Measurements from ENCODE around the gene DIAPH1.

Gene DIAPH1

GRCh38 chr5:141641634-141642267, 23.0 kb upstream of the DIAPH1 start:
- POLR2A ChIA-PET (ENCODE audit: low non-redundant PET), result interaction anchor here (0.7 kb wide), 1 partner anchor 9 kb away, joined by 3 read pairs; the partner anchor contains the start of gene FCHSD1

GRCh38 chr5:141640698-141641097, 21.9 kb upstream of the DIAPH1 start:
- ChIA-PET CTCF (interaction anchor here (0.6 to 2.1 kb wide), 3 partner anchors 9 to 48 kb away, joined by 3 to 7 read pairs (median 6); partner anchors contain the start of gene DIAPH1), POLR2A (ENCODE audit: low non-redundant PET) (no interaction called here)
- no peak for DNase-seq (ENCODE audit: low spot score)
- no peak for TF ChIP-seq CTCF (conservative IDR thresholded peaks at IDR 0.05; ENCODE audit: low read depth)
- H3K27ac ChIP-seq, result peak overlapping the region; percentile 9; the same call in 1 of the 2 replicates

More at GRCh38 chr5:141641634-141642267, 23.0 kb upstream of the DIAPH1 start:
- H3K27ac ChIP-seq, result 0 out of 2 replicates have a peak overlapping the region, but pooled peaks have one; percentile 9
- CTCF ChIA-PET, result interaction anchor here (1.3 to 2.1 kb wide), 3 partner anchors 23 to 50 kb away, joined by 6 to 7 read pairs (median 6); partner anchors contain the start of gene DIAPH1
- peak; percentile 93 for DNase-seq (ENCODE audit: low spot score)
- TF ChIP-seq CTCF (conservative IDR thresholded peaks at IDR 0.05; ENCODE audit: low read depth), result no peak

GRCh38 chr5:141640051-141640415, 21.2 kb upstream of the DIAPH1 start:
- H3K27ac ChIP-seq, result peak overlapping the region; percentile 9; the same call in 1 of the 2 replicates
- TF ChIP-seq CTCF (conservative IDR thresholded peaks at IDR 0.05; ENCODE audit: low read depth), result no peak
- ChIA-PET POLR2A (ENCODE audit: low non-redundant PET) (no interaction called here), CTCF (interaction anchor here (0.7 to 1.9 kb wide), 2 partner anchors 48 to 69 kb away, joined by 3 to 6 read pairs; no protein-coding TSS in a partner anchor)
- no peak for DNase-seq (ENCODE audit: low spot score)

- DNase-seq (ENCODE audit: low spot score), result no peak
- POLR2A ChIA-PET (ENCODE audit: low non-redundant PET), result no interaction called here
- CTCF ChIA-PET, result interaction anchor here (0.7 to 1.7 kb wide), 3 partner anchors 20 to 68 kb away, joined by 3 to 5 read pairs (median 4); partner anchors contain the start of gene DIAPH1
- TF ChIP-seq CTCF (conservative IDR thresholded peaks at IDR 0.05; ENCODE audit: low read depth), result no peak
- peak overlapping the region; percentile 9; the same call in 1 of the 2 replicates for H3K27ac ChIP-seq
Observed at GRCh38 chr5:141639357-141640050, 20.7 kb upstream of the DIAPH1 start.

- DNase-seq (ENCODE audit: low spot score), result no peak
- no peak overlapping the region for H3K27ac ChIP-seq
- ChIA-PET POLR2A (ENCODE audit: low non-redundant PET) (no interaction called here), CTCF (interaction anchor here (0.6 to 1.7 kb wide), 4 partner anchors 20 to 59 kb away, joined by 4 to 6 read pairs (median 4); partner anchors contain the start of gene DIAPH1)
- TF ChIP-seq CTCF (conservative IDR thresholded peaks at IDR 0.05; ENCODE audit: low read depth), result no peak
Observed at GRCh38 chr5:141638771-141639170, 20.0 kb upstream of the DIAPH1 start.

- TF ChIP-seq CTCF (conservative IDR thresholded peaks at IDR 0.05; ENCODE audit: low read depth), result no peak
- ChIA-PET CTCF (interaction anchor here (0.6 to 2.3 kb wide), 8 partner anchors 18 to 321 kb away, joined by 3 to 24 read pairs (median 4); partner anchors contain the start of gene DIAPH1), POLR2A (ENCODE audit: low non-redundant PET) (interaction anchor here (1.2 to 2.5 kb wide), 3 partner anchors 10 to 45 kb away, joined by 5 to 7 read pairs (median 6); partner anchors contain the start of gene FCHSD1)
- DNase-seq (ENCODE audit: low spot score), result peak; percentile 72
- peak overlapping the region; percentile 73 for H3K27ac ChIP-seq
Observed at GRCh38 chr5:141637767-141638419, 19.1 kb upstream of the DIAPH1 start.
